ENCODE measurements around the gene SAPCD1. TPM values are rescaled to one million over a fixed set of nuclear protein-coding genes. Genes with fewer than 3 reads are reported as not detected.

SAPCD1 gene
- total and polyA plus RNA-seq, 2 experiments from 2014 or later = 1.3 to 2.5 TPM

- Histone ChIP-seq H3K27ac (no peak within 1 kb of the TSS), H2AFZ (no peak within 1 kb of the TSS), H3K36me3 (ENCODE audit: low read depth) (0 out of 2 replicates have a peak, but pooled peaks cover 3% of the 10 kb centered on the region), H3K9me2 (ENCODE audit: insufficient read depth) (no peaks in the 10 kb centered on the region), H3K4me1 (ENCODE audit: insufficient read depth) (no peaks in the 10 kb centered on the region), H3K9me3 (ENCODE audit: low read depth) (no peaks in the 10 kb centered on the region), H3K27me3 (replicated peaks; ENCODE audit: insufficient read depth) (no peaks in the 10 kb centered on the region), H3K79me2 (ENCODE audit: insufficient read depth) (no peaks in the 10 kb centered on the region), H3K4me3 (no peak within 1 kb of the TSS), H3K4me2 (ENCODE audit: unreplicated experiment) (no peak within 1 kb of the TSS), H3K9ac (no peak within 1 kb of the TSS), H3F3A (ENCODE audit: insufficient read depth) (no peaks in the 10 kb centered on the region), H4K20me1 (ENCODE audit: insufficient read depth) (no peaks in the 10 kb centered on the region)
- TF ChIP-seq EZH2 (IDR thresholded peaks at IDR 0.05; ENCODE audit: insufficient read depth, poor library complexity, severe bottlenecking) = no peak
- TF ChIP-seq EZH2phosphoT487 (IDR thresholded peaks at IDR 0.05; ENCODE audit: insufficient read depth, low read depth) = no peak
- in situ Hi-C loops (cut with MboI) = no loop called here
- 77 to 86% methylated on average over 4 of the region's 4 CpGs for WGBS, 2 experiments (ENCODE audit: low coverage in 1 of 2, low lambda C conversion rate in 2 of 2, missing lambda C conversion rate in 2 of 2)
- no peak for DNase-seq
Measured at GRCh38 chr6:31721351-31722020, 41.0 kb upstream of the SAPCD1 start, which contains the start of gene LY6G6C. Gene LY6G6C (minus strand): TSS chr6:31721746. CDS start chr6:31721679, 67 bp downstream.

GRCh38 chr6:31722173-31722572 is 40.3 kb upstream of the SAPCD1 start:
- no peak for TF ChIP-seq EZH2phosphoT487 (IDR thresholded peaks at IDR 0.05; ENCODE audit: insufficient read depth, low read depth)
- TF ChIP-seq EZH2 (IDR thresholded peaks at IDR 0.05; ENCODE audit: insufficient read depth, poor library complexity, severe bottlenecking) = no peak
- H3K27ac ChIP-seq = no peak overlapping the region
- no peaks in the 10 kb centered on the region for H3K9me3 ChIP-seq (ENCODE audit: low read depth)
- H3K4me3 ChIP-seq = no peak overlapping the region
- WGBS, 2 experiments (ENCODE audit: low coverage in 1 of 2, low lambda C conversion rate in 2 of 2, missing lambda C conversion rate in 2 of 2) = 66% methylated on average over 3 of the region's 3 CpGs
- H3K36me3 ChIP-seq (ENCODE audit: low read depth) = peaks cover 9% of the 10 kb centered on the region; the same call in 1 of the 2 replicates
- H2AFZ ChIP-seq = no peak overlapping the region
- in situ Hi-C loops (cut with MboI) = no loop called here
- no peaks in the 10 kb centered on the region for H3K79me2 ChIP-seq (ENCODE audit: insufficient read depth)
- H3F3A ChIP-seq (ENCODE audit: insufficient read depth) = no peaks in the 10 kb centered on the region
- no peaks in the 10 kb centered on the region for H3K4me1 ChIP-seq (ENCODE audit: insufficient read depth)
- no peaks in the 10 kb centered on the region for H3K27me3 ChIP-seq (replicated peaks; ENCODE audit: insufficient read depth)
- no peak overlapping the region for H3K4me2 ChIP-seq (ENCODE audit: unreplicated experiment)
- DNase-seq = no peak
- H3K9ac ChIP-seq = no peak overlapping the region
- H3K9me2 ChIP-seq (ENCODE audit: insufficient read depth) = no peaks in the 10 kb centered on the region
- no peaks in the 10 kb centered on the region for H4K20me1 ChIP-seq (ENCODE audit: insufficient read depth)

GRCh38 chr6:31723245-31723979 is 39.0 kb upstream of the SAPCD1 start, which contains the start of gene MPIG6B:
Gene MPIG6B (plus strand): TSS chr6:31723373. CDS start chr6:31723384, 11 bp downstream.
- H3K36me3 ChIP-seq (ENCODE audit: low read depth) = peaks cover 11% of the 10 kb centered on the region; the same call in 1 of the 2 replicates
- H3K4me1 ChIP-seq (ENCODE audit: insufficient read depth) = no peaks in the 10 kb centered on the region
- TF ChIP-seq EZH2 (IDR thresholded peaks at IDR 0.05; ENCODE audit: insufficient read depth, poor library complexity, severe bottlenecking) = no peak
- no peak for TF ChIP-seq EZH2phosphoT487 (IDR thresholded peaks at IDR 0.05; ENCODE audit: insufficient read depth, low read depth)
- H3K9me2 ChIP-seq (ENCODE audit: insufficient read depth) = no peaks in the 10 kb centered on the region
- no peak within 1 kb of the TSS for H3K9ac ChIP-seq
- no peaks in the 10 kb centered on the region for H4K20me1 ChIP-seq (ENCODE audit: insufficient read depth)
- no peak within 1 kb of the TSS for H3K4me2 ChIP-seq (ENCODE audit: unreplicated experiment)
- H2AFZ ChIP-seq = no peak within 1 kb of the TSS
- DNase-seq = no peak
- no peaks in the 10 kb centered on the region for H3K79me2 ChIP-seq (ENCODE audit: insufficient read depth)
- no peaks in the 10 kb centered on the region for H3K27me3 ChIP-seq (replicated peaks; ENCODE audit: insufficient read depth)
- no peaks in the 10 kb centered on the region for H3F3A ChIP-seq (ENCODE audit: insufficient read depth)
- H3K27ac ChIP-seq = no peak within 1 kb of the TSS
- H3K9me3 ChIP-seq (ENCODE audit: low read depth) = no peaks in the 10 kb centered on the region
- no peak within 1 kb of the TSS for H3K4me3 ChIP-seq
- 76 to 77% methylated on average over 36 to 46 of the region's 46 CpGs for WGBS, 2 experiments (ENCODE audit: low coverage in 1 of 2, low lambda C conversion rate in 2 of 2, missing lambda C conversion rate in 2 of 2)
- in situ Hi-C loops (cut with MboI) = no loop called here

GRCh38 chr6:31723980-31724691 is 38.3 kb upstream of the SAPCD1 start:
- WGBS, 2 experiments (ENCODE audit: low coverage in 1 of 2, low lambda C conversion rate in 2 of 2, missing lambda C conversion rate in 2 of 2) = 86 to 88% methylated on average over 22 to 25 of the region's 25 CpGs
- Histone ChIP-seq H2AFZ (no peak overlapping the region), H3K4me1 (ENCODE audit: insufficient read depth) (no peaks in the 10 kb centered on the region), H3K9me2 (ENCODE audit: insufficient read depth) (no peaks in the 10 kb centered on the region), H4K20me1 (ENCODE audit: insufficient read depth) (no peaks in the 10 kb centered on the region), H3F3A (ENCODE audit: insufficient read depth) (no peaks in the 10 kb centered on the region), H3K9ac (no peak overlapping the region), H3K4me3 (no peak overlapping the region), H3K79me2 (ENCODE audit: insufficient read depth) (no peaks in the 10 kb centered on the region), H3K9me3 (ENCODE audit: low read depth) (no peaks in the 10 kb centered on the region), H3K36me3 (ENCODE audit: low read depth) (peaks cover 11% of the 10 kb centered on the region; the same call in 1 of the 2 replicates), H3K27me3 (replicated peaks; ENCODE audit: insufficient read depth) (no peaks in the 10 kb centered on the region), H3K27ac (no peak overlapping the region), H3K4me2 (ENCODE audit: unreplicated experiment) (no peak overlapping the region)
- in situ Hi-C loops (cut with MboI) = no loop called here
- TF ChIP-seq EZH2 (IDR thresholded peaks at IDR 0.05; ENCODE audit: insufficient read depth, poor library complexity, severe bottlenecking) (no peak), EZH2phosphoT487 (IDR thresholded peaks at IDR 0.05; ENCODE audit: insufficient read depth, low read depth) (no peak)
- no peak for DNase-seq
